Measurements from ENCODE around the gene BACH1.

BACH1 gene

GRCh38 chr21:29316029-29316742, 17.5 kb downstream of the BACH1 start:
- no peak for DNase-seq

GRCh38 chr21:29316806-29317205, 18.1 kb downstream of the BACH1 start:
- no peak for DNase-seq

- peak; percentile 74 for DNase-seq
Observed at GRCh38 chr21:29318354-29318753, 19.6 kb downstream of the BACH1 start.

GRCh38 chr21:29320031-29320430, 21.3 kb downstream of the BACH1 start:
- no peak for DNase-seq

- DNase-seq: no peak
Observed at GRCh38 chr21:29321217-29321616, 22.5 kb downstream of the BACH1 start.

- no peak for DNase-seq
Observed at GRCh38 chr21:29321932-29322928, 23.5 kb downstream of the BACH1 start.

- no peak for DNase-seq
Observed at GRCh38 chr21:29323189-29323588, 24.5 kb downstream of the BACH1 start.

- no peak for DNase-seq
Observed at GRCh38 chr21:29326914-29327554, 28.3 kb downstream of the BACH1 start.

GRCh38 chr21:29329406-29329805, 30.7 kb downstream of the BACH1 start:
- DNase-seq: no peak

GRCh38 chr21:29330797-29331196, 32.1 kb downstream of the BACH1 start:
- no peak for DNase-seq

- DNase-seq: no peak
Observed at GRCh38 chr21:29332461-29333362, 34.0 kb downstream of the BACH1 start.

- no peak for DNase-seq
Observed at GRCh38 chr21:29333406-29333805, 34.7 kb downstream of the BACH1 start.

- DNase-seq: no peak
Observed at GRCh38 chr21:29334717-29335428, 36.2 kb downstream of the BACH1 start.

- no peak for DNase-seq
Observed at GRCh38 chr21:29335720-29336119, 37.0 kb downstream of the BACH1 start.

- DNase-seq: no peak
Observed at GRCh38 chr21:29338256-29338655, 39.5 kb downstream of the BACH1 start.

GRCh38 chr21:29340228-29340627, 41.5 kb downstream of the BACH1 start:
- no peak for DNase-seq

- DNase-seq: no peak
Observed at GRCh38 chr21:29342363-29342957, 43.7 kb downstream of the BACH1 start.

- DNase-seq: no peak
Observed at GRCh38 chr21:29343519-29343918, 44.8 kb downstream of the BACH1 start.

- no peak for DNase-seq
Observed at GRCh38 chr21:29346281-29346680, 47.6 kb downstream of the BACH1 start.

GRCh38 chr21:29346771-29347170, 48.0 kb downstream of the BACH1 start:
- DNase-seq: no peak

- no peak for DNase-seq
Observed at GRCh38 chr21:29347274-29347681, 48.6 kb downstream of the BACH1 start.

Measured in NCI-H1694 treated with DMSO at 0.1 percent for 48 hours (cell line).